Stomach smooth muscle (tissue), 2 donors: Measurements from ENCODE around the gene LAPTM4A.

Experiments
- H3K27ac ChIP-seq: one replicate; pipeline ENCODE4 v1.7.0; 2013; ENCODE audit warnings: mild to moderate bottlenecking, low read length, inconsistent platforms
- H3K27me3 ChIP-seq, 2 donors: one replicate each; pipeline ENCODE4 v1.7.0; 2013; ENCODE audit warnings: low read length in 2 of 2; ENCODE audit not compliant: insufficient read depth in 2 of 2, control insufficient read depth in 1 of 2
- H3K36me3 ChIP-seq, 2 donors: one replicate each; pipeline ENCODE4 v1.7.0; 2013; ENCODE audit warnings: low read length in 2 of 2; ENCODE audit not compliant: control insufficient read depth in 2 of 2, insufficient read depth in 2 of 2
- H3K4me1 ChIP-seq: one replicate; pipeline ENCODE4 v1.7.0; 2013; ENCODE audit warnings: low read length; ENCODE audit not compliant: control insufficient read depth, insufficient read depth
- H3K4me3 ChIP-seq, 2 donors: one replicate each; pipeline ENCODE4 v1.7.0; 2013; ENCODE audit warnings: low read length in 2 of 2
- H3K9ac ChIP-seq, 2 donors: one replicate each; pipeline ENCODE4 v1.7.0; 2013; ENCODE audit warnings: low read length in 2 of 2, mild to moderate bottlenecking in 1 of 2
- H3K9me3 ChIP-seq, 2 donors: one replicate each; pipeline ENCODE4 v1.7.0; 2013; ENCODE audit warnings: low read length in 2 of 2; ENCODE audit not compliant: control insufficient read depth in 2 of 2
- donor health status: healthy.
- donor health status: Pancreatic carcinoma.

The LAPTM4A gene

GRCh38 chr2:20034218-20034617, 17.2 kb downstream of the LAPTM4A start:
- Histone ChIP-seq H3K9me3 (no peaks in the 10 kb centered on the region), H3K36me3 (peaks cover 50 to 54% of the 10 kb centered on the region in 2 donors), H3K27ac (peak overlapping the region; percentile 25), H3K9ac (no peak overlapping the region), H3K27me3 (no peaks in the 10 kb centered on the region), H3K4me1 (peaks cover 9% of the 10 kb centered on the region), H3K4me3 (no peak overlapping the region)

- Histone ChIP-seq H3K4me1 (peaks cover 9% of the 10 kb centered on the region), H3K9me3 (no peaks in the 10 kb centered on the region), H3K36me3 (peaks cover 50 to 61% of the 10 kb centered on the region in 2 donors)
Observed at GRCh38 chr2:20033322-20033721, 18.1 kb downstream of the LAPTM4A start.

DNA sequence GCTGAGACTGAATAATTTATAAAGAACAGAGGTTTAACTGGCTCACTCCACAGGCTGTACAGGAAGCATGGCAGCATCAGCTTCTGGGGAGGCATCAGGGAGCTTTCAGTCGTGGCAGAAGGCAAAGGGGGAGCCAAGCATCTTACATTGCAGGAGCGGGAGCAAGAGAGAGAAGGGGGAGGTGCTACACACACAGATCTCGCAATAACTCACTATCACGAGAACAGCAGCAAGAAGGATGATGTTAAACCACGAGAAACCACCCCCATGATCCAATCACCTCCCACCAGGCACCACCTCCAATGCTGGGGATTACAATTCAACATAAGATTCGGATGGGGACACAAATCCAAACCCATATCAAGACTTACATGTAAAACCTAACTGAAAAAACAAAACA, 21.2 kb downstream of the LAPTM4A start:
- H3K27ac ChIP-seq = no peak overlapping the region
- H3K4me1 ChIP-seq = peaks cover 13% of the 10 kb centered on the region
- H3K9me3 ChIP-seq = no peaks in the 10 kb centered on the region
- H3K9ac ChIP-seq = no peak overlapping the region
- no peak overlapping the region for H3K4me3 ChIP-seq
- H3K36me3 ChIP-seq = peaks cover 35 to 46% of the 10 kb centered on the region in 2 donors
- H3K27me3 ChIP-seq = no peaks in the 10 kb centered on the region

More at GRCh38 chr2:20033322-20033721, 18.1 kb downstream of the LAPTM4A start:
- Histone ChIP-seq H3K9ac (no peak overlapping the region), H3K27ac (no peak overlapping the region), H3K27me3 (no peaks in the 10 kb centered on the region), H3K4me3 (no peak overlapping the region)

DNA sequence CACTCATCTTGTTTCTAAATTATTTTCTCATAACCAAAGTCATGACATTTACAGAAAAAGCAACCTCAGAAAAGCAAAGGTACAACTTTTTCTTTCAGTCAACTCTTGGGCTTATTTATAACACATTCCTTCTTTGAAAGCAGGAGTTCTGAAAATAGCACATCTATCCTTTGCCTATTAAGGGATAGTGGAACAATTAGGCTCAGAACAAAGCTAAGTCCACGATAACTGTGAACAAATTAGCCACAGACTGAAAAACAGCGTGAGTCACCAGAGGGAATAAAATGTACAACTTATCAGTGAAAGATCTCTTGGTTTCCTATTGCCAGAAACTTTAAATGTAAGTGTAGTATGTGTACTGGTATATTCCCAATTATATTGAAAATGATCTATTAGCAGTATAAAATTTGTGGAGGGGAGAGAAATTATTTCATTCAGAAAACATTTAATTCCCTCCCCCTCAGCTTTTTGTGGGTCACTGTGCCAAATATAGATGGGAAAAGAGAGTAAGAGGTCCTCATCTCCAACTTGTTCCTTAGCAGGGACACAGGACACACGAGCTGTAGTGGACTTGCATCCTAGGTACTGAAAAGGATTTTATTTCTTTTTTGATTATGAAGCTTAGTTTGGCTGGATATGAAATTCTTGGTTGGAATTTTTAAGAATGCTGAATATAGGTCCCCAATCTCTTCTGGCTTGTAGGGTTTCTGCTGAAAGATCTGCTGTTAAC, 23.6 kb downstream of the LAPTM4A start:
- H3K36me3 ChIP-seq = peaks cover 19 to 28% of the 10 kb centered on the region in 2 donors

DNA sequence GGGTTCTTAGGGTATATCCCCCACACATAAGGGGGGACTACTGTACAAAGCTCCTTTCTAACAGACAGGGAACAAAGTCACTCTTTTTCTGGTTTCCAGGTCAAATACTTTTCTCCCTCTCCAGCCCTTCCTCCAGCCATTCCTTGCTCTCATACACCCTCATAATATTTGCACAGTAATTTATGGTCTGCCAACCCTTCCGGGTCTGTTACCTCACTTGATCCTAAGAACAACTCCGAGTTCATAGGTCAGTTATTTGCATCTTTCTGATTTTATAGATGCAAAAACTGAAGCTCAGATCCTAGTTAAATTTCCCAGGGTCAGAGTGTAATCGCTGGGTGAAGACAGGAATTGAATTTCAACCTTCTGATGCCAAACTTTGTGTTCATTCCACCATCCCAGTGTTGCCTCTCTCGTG, 24.2 kb downstream of the LAPTM4A start:
- H3K27me3 ChIP-seq = no peaks in the 10 kb centered on the region
- no peak overlapping the region for H3K9ac ChIP-seq
- peak overlapping the region in 1 of 2 donors; percentile 15 for H3K4me3 ChIP-seq
- no peaks in the 10 kb centered on the region for H3K9me3 ChIP-seq
- peaks cover 5% of the 10 kb centered on the region for H3K4me1 ChIP-seq
- H3K27ac ChIP-seq = peak overlapping the region; percentile 25
- peaks cover 17 to 23% of the 10 kb centered on the region in 2 donors for H3K36me3 ChIP-seq

More for the DNA sequence above, 23.6 kb downstream of the LAPTM4A start:
- Histone ChIP-seq H3K9me3 (no peaks in the 10 kb centered on the region), H3K4me3 (peak overlapping the region in 1 of 2 donors; percentile 15), H3K9ac (no peak overlapping the region), H3K4me1 (peaks cover 5% of the 10 kb centered on the region), H3K27ac (peak overlapping the region; percentile 25), H3K27me3 (no peaks in the 10 kb centered on the region)

DNA sequence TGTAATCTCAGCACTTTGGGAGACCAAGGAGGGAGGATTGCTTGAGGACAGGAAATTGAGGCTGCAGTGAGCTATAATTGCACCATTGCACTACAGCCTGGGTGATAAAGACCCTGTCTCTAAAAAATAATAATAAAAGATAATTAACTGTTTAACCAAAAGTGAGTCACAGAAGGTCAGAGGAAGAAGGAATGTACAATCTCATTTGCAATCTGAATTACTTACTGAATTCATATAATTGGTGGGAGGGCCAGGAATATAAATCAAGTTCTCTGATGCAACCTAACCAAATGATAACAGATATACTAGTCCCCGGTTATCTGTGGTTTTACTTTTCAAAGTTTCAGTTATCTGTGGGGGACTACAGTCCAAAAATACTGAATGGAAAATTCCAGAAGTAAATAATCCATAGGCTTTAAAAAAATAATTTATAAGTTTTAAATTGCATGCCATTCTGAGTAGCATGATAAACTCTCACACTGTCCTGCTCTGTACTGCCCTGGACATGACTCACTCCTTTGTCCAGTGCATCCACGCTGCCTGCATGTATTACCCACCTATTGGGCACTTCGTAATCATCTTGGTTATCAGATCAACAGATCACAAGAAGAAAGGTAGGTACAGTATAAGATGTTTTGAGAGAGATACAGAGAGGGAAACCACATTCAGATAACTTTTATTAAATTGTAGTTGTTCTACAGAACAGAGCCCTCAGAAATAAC, 26.2 kb downstream of the LAPTM4A start:
- Histone ChIP-seq H3K4me1 (peaks cover 5% of the 10 kb centered on the region), H3K27me3 (no peaks in the 10 kb centered on the region), H3K4me3 (no peak overlapping the region), H3K9ac (no peak overlapping the region), H3K36me3 (peaks cover 8 to 14% of the 10 kb centered on the region in 2 donors), H3K9me3 (no peaks in the 10 kb centered on the region), H3K27ac (no peak overlapping the region)

GRCh38 chr2:20023688-20024087, 27.7 kb downstream of the LAPTM4A start:
- H3K27ac ChIP-seq = no peak overlapping the region
- H3K4me1 ChIP-seq = peaks cover 7% of the 10 kb centered on the region
- no peaks in the 10 kb centered on the region for H3K27me3 ChIP-seq
- H3K9ac ChIP-seq = no peak overlapping the region
- no peaks in the 10 kb centered on the region for H3K9me3 ChIP-seq
- H3K36me3 ChIP-seq = peaks cover 3 to 6% of the 10 kb centered on the region in 2 donors
- no peak overlapping the region for H3K4me3 ChIP-seq

DNA sequence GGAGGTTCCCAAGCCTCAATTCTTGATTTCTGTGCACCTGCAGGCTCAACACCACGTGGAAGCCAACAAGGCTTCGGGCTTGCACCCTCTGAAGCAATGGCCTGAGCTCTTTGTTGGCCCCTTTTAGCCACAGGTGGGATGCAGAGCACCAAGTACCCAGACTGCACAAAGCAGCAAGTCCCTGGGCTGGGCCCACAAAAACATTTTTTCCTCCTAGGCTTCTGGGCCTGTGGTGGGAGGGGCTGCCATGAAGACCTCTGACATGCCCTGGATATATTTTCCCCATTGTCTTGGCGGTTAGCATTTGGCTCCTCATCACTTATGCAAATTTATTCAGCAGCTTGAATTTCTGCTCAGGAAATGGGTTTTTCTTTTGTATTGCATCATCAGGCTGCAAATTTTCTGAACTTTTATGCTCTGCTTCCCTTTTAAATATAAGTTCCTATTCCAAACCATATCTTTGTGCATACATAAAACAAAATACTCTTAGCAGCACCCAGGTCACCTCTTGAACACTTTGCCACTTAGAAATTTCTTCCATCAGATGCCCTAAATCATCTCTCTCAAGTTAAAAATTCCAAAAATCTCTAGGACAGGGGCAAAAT, 29.9 kb downstream of the LAPTM4A start:
- no peaks in the 10 kb centered on the region for H3K9me3 ChIP-seq
- no peak overlapping the region for H3K27ac ChIP-seq
- H3K9ac ChIP-seq = no peak overlapping the region
- H3K4me3 ChIP-seq = no peak overlapping the region
- H3K36me3 ChIP-seq = no peaks in the 10 kb centered on the region
- no peaks in the 10 kb centered on the region for H3K27me3 ChIP-seq
- peaks cover 2% of the 10 kb centered on the region for H3K4me1 ChIP-seq

DNA sequence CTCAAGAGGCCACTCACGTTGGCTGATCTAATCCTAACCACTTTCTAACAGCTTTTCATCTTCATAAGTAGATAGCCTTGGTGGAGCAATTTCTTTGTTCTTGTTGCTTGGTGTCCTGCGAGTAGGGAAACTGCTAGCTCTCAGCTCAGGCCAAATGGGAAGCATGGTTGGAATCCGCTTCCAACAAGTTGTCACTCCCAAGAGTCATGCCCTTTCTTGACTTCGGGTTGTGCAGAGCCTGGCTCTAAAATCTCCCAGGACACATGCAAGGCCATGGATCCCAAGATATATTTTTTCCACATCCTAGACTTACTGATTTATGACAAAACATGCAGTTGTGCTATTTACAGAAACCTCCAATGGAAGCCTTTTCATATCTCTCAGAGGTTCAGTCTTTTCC, 31.7 kb downstream of the LAPTM4A start:
- H3K27ac ChIP-seq = no peak overlapping the region
- H3K9me3 ChIP-seq = no peaks in the 10 kb centered on the region
- no peak overlapping the region for H3K9ac ChIP-seq
- no peaks in the 10 kb centered on the region for H3K27me3 ChIP-seq
- H3K4me3 ChIP-seq = no peak overlapping the region
- peaks cover 2% of the 10 kb centered on the region for H3K4me1 ChIP-seq
- no peaks in the 10 kb centered on the region for H3K36me3 ChIP-seq

- H3K27ac ChIP-seq = peak overlapping the region; percentile 18
- H3K4me3 ChIP-seq = no peak overlapping the region
- H3K27me3 ChIP-seq = no peaks in the 10 kb centered on the region
- no peak overlapping the region for H3K9ac ChIP-seq
- H3K4me1 ChIP-seq = peaks cover 2% of the 10 kb centered on the region
- no peaks in the 10 kb centered on the region for H3K9me3 ChIP-seq
- H3K36me3 ChIP-seq = no peaks in the 10 kb centered on the region
Observed at GRCh38 chr2:20018601-20019152, 32.8 kb downstream of the LAPTM4A start.
